HG03095 (cell line): Measurements from ENCODE around the gene ARHGAP42.

Experiments used
- ATAC-seq: cut with Tn5 transposase; IDR thresholded peaks from one replicate; pipeline ENCODE4 v1.9.1; 2021; ENCODE audit warnings: moderate library complexity; ENCODE audit not compliant: unreplicated experiment

Gene ARHGAP42

DNA sequence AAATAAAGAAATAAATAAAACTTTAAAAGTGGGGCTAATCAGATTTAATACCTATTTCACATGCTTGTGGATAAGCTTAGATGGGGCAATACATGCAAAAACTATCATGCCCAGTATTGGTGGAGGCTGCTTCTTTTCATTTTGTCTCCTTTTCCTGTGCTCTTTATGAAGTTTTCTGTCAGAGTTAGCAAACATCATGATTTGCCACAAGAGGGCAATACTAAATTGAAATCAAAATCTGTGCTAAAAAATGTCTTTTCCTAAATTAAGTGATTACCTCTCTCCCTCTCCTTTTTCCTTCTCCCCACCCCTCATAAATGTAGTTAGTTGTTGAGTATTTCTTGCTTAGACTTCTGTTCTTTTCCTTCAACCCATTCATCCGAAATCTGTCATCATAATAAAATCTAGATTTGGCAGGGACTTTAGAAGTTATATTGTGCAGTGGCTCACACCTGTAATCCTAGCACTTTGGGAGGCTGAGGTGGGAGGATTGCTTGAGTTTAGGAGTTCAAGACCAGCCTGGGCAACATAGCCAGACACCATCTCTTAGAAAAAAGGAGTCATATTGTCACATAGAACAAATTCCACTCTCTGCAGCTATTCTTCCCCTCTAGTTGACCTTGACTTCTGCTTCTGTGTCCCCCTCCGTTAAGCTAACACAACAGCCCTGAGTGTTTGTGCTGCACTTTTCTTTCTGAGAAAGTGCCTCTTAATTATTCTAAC, 4.7 kb upstream of the ARHGAP42 start:
- no peak for ATAC-seq

- no peak for ATAC-seq
Measured at GRCh38 chr11:100683126-100683525, 4.0 kb upstream of the ARHGAP42 start.

DNA sequence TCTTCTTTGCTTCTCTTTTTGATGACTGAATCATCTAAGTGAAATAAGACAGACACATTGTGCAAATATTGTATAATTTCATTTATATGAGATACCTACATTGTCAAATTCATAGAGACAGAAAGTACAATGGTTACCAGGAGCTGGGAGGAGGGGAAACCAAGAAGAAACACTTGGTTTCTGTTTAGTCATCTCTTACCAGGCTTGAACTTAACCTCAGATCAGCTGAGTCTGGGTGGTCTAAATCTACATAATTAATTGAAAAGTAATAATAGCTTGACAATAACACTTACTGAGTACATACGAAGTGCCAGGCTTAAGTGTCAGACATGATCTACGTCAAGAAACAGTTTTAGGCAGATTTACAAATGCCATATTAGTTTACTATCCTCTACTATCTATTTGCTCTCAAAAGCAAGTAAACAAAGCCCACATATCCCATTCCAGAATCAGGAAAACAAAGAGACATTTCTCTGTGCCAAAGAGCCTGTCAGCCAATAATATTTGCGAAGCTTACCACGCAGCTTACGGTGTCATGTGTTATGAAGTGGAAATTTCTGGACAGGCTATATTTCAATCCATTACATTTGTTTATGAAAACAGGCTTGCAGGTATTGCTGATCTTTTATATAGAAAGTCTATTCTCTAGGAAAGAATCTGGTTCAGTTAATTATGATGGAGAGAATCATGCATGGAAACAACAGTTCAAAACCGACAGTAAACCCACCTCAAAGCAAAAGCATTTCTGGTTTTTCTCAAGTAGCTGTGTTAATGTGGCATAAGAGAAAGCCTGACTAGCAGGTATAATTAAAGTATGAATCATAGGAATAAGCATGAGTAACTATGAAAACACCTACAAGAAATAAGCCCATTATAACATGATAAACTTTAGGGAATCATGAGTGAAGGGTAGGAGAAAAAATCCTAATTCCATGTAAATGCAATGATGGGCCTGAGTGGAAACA, 2.7 kb upstream of the ARHGAP42 start:
- peak; percentile 25 for ATAC-seq

GRCh38 chr11:100686476-100687053, 523 bp upstream of the ARHGAP42 start:
- ATAC-seq: no peak

DNA sequence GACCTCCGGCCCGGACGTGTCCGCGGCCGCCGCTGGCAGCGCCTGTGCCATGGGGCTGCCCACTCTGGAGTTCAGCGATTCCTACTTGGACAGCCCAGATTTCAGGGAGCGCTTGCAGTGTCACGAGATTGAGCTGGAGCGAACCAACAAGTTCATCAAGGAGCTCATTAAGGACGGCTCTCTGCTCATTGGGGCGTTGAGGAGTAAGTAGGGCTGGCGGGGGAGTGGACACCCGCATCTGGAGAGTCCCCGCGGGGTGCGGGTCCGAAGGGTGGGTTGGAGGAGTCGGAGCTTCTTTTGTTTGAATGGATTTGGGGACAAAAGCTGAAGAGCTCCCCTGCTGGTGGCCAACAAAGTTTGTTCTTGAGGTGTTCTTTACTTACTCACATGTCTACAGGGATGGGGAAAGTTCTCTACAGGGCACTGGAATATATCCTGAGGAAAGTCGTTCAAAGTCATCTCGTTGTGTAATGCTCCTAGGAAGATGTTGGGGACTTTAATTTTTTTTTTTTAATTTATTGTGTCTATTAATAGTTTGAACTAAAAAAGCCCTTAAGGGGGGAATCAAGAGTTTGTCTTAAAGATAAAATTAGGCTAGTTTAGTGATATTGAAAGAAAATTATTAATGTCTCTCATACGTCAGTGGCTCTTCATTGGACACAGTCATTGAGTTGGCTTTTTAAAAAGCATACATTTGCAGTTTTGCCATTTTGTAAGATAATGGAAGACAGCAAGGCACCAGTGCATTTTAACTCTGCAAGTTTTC, 725 bp downstream of the ARHGAP42 start:
- peak; percentile 62 for ATAC-seq

- no peak for ATAC-seq
Measured at GRCh38 chr11:100689141-100689540, 2.1 kb downstream of the ARHGAP42 start.

DNA sequence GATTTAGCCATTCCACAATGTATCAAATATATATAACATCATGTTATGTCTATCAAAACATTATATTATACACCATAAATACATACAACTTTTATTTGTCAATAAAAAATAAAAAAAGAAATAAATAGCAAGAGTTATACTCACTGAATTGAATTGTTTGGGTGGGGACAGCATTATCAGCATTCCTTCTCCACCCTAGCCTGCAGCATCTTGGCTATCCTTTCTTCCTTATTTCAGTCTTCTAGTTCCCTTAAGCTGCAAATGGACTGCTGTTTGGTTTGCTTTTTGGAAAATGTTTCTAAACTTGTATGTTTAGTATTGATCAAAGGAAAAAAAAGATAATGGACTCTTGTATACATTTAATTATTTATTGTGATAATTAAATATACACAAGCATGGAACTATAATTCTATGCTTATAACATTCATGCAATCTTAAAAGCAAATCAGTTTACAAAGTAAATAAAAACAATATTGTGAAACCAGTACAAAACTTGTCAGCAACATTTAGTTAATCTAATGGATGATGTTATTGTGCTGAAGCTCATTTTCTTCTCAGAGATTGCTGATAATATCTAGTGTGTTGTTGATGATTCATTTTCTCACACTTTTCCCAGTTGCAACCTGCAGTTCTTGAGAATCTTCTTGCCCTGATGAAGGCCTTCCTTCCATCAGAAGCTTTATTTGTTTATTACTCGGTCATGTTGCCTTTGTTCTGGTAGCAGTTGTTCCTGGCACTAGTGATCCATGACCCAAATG, 5.0 kb downstream of the ARHGAP42 start:
- no peak for ATAC-seq

DNA sequence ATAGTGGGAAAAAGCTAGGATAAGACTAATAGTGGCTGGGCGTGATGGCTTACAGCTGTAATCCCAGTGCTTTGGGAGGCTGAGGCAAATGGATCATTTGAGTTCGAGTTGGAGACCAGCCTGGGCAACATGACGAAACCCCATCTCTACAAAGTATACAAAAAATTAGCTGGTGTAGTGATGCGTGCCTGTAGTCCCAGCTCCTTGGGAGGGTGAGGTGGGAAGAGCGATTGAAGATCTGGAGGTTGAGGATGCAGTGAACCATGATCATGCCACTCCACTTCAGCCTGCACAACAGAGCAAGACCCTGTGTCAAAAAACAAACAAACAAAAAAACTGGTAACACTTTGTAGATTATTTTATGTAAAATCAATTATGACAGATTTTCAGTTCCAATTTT, 8.8 kb downstream of the ARHGAP42 start:
- ATAC-seq: no peak

DNA sequence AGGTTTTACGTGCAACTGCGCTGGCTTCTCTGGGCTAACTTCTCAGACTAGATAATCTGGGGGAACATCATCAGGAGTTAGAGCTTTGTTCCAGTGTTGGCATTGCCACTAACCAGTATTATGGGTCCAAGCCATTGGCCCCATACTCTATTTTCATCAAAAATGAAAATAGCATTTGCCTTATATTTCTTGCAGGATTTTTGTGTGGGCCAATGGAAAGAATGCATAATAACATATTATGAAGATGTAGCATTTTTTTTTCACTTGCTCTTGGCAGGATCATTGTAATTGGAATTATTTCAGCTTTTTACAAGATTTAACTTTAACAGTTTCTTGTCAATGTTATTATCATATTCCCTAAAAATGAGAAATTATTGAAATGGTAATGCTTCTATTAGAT, 16.1 kb downstream of the ARHGAP42 start:
- no peak for ATAC-seq

- no peak for ATAC-seq
Measured at GRCh38 chr11:100703801-100704575, 16.9 kb downstream of the ARHGAP42 start.

DNA sequence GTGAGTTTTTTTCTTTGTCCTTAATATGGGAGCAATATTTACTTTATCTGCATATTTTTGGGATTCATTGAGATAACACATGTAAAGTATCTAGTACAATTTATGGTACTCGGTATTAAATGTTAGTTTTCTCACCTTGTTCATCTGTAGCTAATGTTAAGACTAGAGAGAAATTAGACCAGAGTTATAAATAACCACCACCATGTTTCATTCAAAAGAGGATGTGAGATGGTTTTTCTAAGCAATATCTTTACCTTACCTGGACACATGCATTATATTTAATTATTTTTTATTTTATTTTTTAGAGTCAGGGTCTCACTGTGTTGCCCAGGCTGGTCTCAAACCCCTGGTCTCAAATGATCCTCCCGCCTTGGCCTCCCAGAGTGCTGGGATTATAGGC, 18.4 kb downstream of the ARHGAP42 start:
- peak; percentile 48 for ATAC-seq

DNA sequence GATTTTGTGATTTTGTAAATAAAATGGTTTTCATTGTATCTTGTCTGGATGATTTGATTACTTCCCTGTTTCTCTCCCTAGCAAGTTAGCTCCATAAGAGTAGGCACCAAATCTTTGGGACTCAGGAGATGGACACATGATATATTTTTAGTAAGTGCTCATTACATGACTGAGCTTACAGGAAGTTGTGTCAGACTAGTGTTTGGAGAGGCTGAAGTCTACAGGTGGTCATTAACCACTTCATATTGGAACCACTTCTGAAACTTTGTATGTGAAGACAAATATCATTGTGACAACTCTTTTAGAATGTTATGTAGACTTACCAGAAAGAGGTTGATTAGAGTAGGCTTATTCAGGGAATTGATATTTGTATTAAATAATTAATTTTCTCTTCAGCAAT, 19.1 kb downstream of the ARHGAP42 start:
- ATAC-seq: peak; percentile 52

- ATAC-seq: peak; percentile 70
Measured at GRCh38 chr11:100709233-100709957, 22.3 kb downstream of the ARHGAP42 start.

DNA sequence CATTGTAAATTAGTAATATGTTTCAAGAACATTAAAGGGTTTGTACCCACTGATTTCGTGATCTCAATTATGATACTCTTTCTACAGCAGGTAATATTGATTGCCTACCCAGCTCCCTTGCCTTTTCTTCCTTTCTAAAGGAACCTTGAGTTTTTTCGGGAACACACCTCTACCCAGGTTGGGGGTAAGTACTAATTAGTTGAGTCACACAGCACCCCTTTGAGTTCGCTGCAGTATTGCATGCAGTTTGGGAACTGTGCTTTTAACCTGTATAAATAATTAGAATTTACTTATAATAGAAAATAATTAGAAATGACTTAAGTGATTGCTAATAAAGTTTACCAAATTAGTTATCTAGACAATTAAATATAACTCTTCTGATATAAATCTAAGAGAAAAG, 24.9 kb downstream of the ARHGAP42 start:
- ATAC-seq: no peak

DNA sequence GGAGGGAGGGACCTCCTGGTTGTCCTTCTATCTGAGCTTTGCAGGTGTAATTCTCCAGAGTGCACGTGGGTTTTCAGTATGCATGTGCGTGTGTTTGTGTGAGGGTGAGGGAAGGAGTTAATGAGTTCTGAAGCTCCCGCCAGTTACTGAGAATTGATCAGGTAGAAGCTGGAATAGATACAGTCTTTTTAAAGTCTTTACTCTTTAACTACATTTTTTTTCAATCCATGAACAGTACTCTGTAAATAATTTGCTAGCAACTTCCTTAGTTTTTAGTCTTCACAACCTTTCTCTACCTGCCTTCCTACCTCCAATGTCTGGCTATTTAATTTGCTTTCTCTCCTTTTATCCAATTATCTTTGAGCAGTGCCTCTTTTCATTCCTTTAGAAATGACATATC, 25.5 kb downstream of the ARHGAP42 start:
- ATAC-seq: no peak

DNA sequence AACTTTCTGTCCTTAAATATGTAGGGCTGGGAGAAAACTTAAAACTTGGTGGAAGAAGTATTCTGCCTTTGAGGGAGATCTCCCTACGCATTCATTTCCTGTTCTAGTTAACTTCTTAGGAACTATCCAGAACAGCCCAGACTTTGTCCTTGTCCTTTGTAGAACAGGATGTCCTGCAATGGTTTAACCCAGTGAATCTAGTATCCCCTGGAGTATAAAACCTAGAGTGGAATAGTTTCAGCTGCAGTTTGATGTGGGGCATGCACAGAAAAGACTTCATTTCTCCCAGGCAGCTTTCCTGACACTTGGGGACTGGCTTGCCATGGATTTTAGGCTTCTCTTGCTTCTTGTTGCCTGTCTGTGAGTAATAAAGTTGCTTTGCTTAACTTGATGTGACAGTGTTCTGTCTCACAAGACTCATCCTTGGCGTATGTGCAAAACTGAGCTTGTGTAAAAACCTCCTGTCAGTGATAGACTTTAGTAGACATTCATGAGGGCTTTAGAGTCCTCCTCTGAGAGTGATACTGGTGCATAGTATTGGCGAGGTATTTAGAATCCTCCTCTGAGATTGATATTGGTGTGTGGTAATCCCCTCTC, 28.2 kb downstream of the ARHGAP42 start:
- no peak for ATAC-seq

DNA sequence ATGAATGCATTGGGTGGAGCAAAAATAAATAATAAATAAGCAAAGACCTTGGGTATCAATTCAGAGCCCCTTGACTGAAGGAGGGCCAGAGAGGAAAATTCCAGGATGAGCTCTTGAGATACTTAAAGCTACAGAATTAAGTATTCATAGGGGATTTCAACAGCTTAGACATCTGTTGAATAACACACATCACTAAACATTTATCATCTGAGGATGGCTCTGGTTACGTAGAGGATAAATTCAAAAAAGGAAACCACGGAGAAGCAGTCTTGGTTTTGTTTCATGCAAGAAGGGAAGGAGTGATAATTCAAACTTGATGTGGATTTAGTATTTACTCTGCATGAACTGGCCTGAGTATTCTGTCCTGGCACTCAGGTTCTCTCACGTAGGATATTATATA, 29.8 kb downstream of the ARHGAP42 start:
- ATAC-seq: no peak

DNA sequence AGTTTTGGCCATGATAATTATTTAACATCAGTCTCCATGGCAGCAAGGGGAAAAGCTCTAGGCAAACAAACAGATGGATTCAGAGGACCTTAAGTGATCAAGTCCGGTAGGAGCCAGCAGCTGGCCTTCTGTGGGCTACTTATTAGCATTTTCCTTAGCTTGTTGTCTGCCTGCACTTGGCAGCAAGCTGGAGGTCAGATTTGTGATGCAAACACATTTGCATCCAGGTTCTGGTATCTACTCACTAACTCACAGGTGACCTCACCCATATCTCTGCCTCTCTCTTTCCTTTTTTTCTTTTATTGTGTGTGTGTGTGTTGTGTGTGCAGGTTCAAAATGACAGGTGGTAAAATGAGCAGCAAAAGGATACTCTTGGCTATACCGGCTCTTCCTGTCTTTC, 32.3 kb downstream of the ARHGAP42 start:
- no peak for ATAC-seq
